CD4-positive, alpha-beta T cell (primary cell): ENCODE measurements around the gene KRTAP5-6. TPM values are rescaled to one million over a fixed set of nuclear protein-coding genes. Genes with fewer than 3 reads are reported as not detected.

Source experiments
- ATAC-seq: fragments of 200-7000 bp; cut with Tn5 transposase; one replicate; pipeline ENCODE4 v1.10.0; 2022; ENCODE audit warnings: mild to moderate bottlenecking; ENCODE audit not compliant: poor library complexity
- CTCF ChIA-PET: fragments of 350-600 bp; sonication (Branson Sonifier 250); formaldehyde crosslinking; loops from one replicate; lab custom pipeline; 2021; ENCODE audit warnings: antibody characterized with exemption, inconsistent platforms; lab: Charles Lee
- POLR2A ChIA-PET: fragments of 350-600 bp; sonication (Branson Sonifier 250); formaldehyde crosslinking; loops from one replicate; lab custom pipeline; 2021; ENCODE audit warnings: antibody characterized with exemption, inconsistent platforms; lab: Charles Lee
- DNase-seq, 14 experiments: peaks; one replicate each; pipeline ENCODE4 v3.0.0-alpha.2; 2013 to 2020; ENCODE audit warnings: mixed read lengths in 2 of 14
- H3K27ac ChIP-seq, 2 donors: one replicate each; pipeline versions ENCODE4 v1.5.1 to v1.7.0; 2013; ENCODE audit warnings: low read length in 2 of 2, low read depth in 1 of 2, mild to moderate bottlenecking in 1 of 2
- H3K27me3 ChIP-seq, 2 experiments: 1 replicate in 1 of 2; 2 replicates in 1 of 2; pipeline versions ENCODE4 v1.6.1 to v1.7.0; 2013; ENCODE audit warnings: low read length in 2 of 2, control low read depth in 1 of 2, mild to moderate bottlenecking in 1 of 2, moderate library complexity in 1 of 2; ENCODE audit not compliant: insufficient read depth in 2 of 2, control insufficient read depth in 1 of 2
- H3K36me3 ChIP-seq: one replicate; pipeline ENCODE4 v1.6.1; 2013; ENCODE audit warnings: low read length, control low read depth; ENCODE audit not compliant: insufficient read depth
- H3K4me1 ChIP-seq: one replicate; pipeline ENCODE4 v1.6.1; 2013; ENCODE audit warnings: low read length, control low read depth; ENCODE audit not compliant: insufficient read depth
- H3K4me3 ChIP-seq: one replicate; pipeline ENCODE4 v1.5.1; 2013; ENCODE audit warnings: mild to moderate bottlenecking, low read length, moderate library complexity
- H3K9me3 ChIP-seq, 2 experiments: 1 replicate in 1 of 2; 2 replicates in 1 of 2; pipeline versions ENCODE4 v1.6.1 to v1.7.0; 2013; ENCODE audit warnings: low read length in 2 of 2, mild to moderate bottlenecking in 2 of 2, control low read depth in 1 of 2, moderate library complexity in 1 of 2; ENCODE audit not compliant: control insufficient read depth in 1 of 2, insufficient read depth in 1 of 2
- H3K27ac Mint-ChIP-seq: one replicate; pipeline ENCODE4 v1.8.0; 2020; ENCODE audit warnings: mixed read lengths
- H3K27me3 Mint-ChIP-seq: one replicate; pipeline ENCODE4 v1.8.0; 2021; ENCODE audit warnings: mixed read lengths
- H3K36me3 Mint-ChIP-seq: one replicate; pipeline ENCODE4 v1.8.0; 2021; ENCODE audit warnings: low read depth, mixed read lengths
- H3K4me1 Mint-ChIP-seq: one replicate; pipeline ENCODE4 v1.8.0; 2021; ENCODE audit warnings: low read depth, mixed read lengths
- H3K4me3 Mint-ChIP-seq: one replicate; pipeline ENCODE4 v1.8.0; 2020; ENCODE audit warnings: mild to moderate bottlenecking, mixed read lengths
- H3K9me3 Mint-ChIP-seq: one replicate; pipeline ENCODE4 v1.8.0; 2020; ENCODE audit warnings: mixed read lengths
- intact Hi-C, 2 experiments: fragments of 100-400 bp; cut with DNase I in 1 of 2; cut with micrococcal nuclease in 1 of 2; formaldehyde crosslinking; loops; one replicate each; pipeline versions ENCODE4 v1.15.1 to v1.9.0; 2023 to 2025; cut with DNase I, micrococcal nuclease
- total RNA-seq, 174 experiments: library from RNA in 2 of 174; stranded (reverse) in 2 of 174; gene quantifications; one replicate each; pipeline ENCODE4 v1.2.3 and lab custom pipeline; 2021 to 2026
- TF ChIP-seq, protein P1 (sequence below): fragments of 200-600 bp; IDR thresholded peaks from one replicate; pipeline ENCODE4 v1.8.0; 2022; ENCODE audit warnings: antibody characterized with exemption, mild to moderate bottlenecking

The KRTAP5-6 gene
- total RNA-seq, 2 experiments from 2014 or later = not detected

DNA sequence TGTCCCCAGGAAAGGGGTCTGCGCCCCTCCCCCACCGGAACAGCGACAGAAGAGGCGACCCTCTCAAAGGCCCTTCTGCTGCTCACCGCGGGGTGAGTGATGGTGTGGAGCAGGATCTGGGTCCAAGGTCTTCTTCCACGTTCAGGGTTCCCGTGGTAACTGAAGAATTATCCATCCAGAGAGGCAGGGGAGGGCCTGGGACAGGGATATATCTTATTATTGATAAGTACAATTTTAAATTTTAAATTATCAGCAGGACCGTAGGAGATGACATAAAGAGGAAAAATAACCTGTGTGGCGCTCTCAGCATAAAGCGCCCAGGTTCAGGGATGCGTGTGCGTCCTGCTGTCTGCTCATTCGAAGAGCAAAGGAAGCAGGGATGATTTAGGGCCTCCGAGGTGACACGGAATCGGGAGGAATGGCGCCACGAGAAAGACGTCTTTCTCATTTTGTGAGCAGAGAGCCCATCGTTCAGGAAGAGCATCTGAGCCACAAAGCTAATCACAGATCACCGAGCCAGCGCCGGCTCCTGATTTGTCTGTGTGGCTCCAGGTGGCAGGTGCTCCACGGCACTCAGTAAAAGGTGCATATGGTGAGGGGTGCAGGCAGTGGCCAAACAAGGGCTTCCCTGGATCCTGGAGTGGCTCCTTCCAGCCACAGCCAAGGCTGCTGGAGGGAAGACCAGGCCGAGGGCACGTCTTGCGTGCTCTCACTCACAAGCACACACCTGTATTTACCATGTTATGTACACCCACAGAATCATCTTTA is 48.2 kb upstream of the KRTAP5-6 start:
- Mint-ChIP-seq H3K36me3 (no peaks in the 10 kb centered on the region), H3K9me3 (no peaks in the 10 kb centered on the region), H3K4me3 (no peak overlapping the region), H3K4me1 (no peaks in the 10 kb centered on the region), H3K27me3 (peaks cover 13% of the 10 kb centered on the region), H3K27ac (no peak overlapping the region)
- peaks cover 0 to 4% of the 10 kb centered on the region in 2 experiments for H3K9me3 ChIP-seq
- intact Hi-C loops = no loop called here
- H3K27ac ChIP-seq = no peak overlapping the region
- peak in 1 of 14 experiments; percentile 11 for DNase-seq
- no peak for ATAC-seq
- TF ChIP-seq, protein P1, sequence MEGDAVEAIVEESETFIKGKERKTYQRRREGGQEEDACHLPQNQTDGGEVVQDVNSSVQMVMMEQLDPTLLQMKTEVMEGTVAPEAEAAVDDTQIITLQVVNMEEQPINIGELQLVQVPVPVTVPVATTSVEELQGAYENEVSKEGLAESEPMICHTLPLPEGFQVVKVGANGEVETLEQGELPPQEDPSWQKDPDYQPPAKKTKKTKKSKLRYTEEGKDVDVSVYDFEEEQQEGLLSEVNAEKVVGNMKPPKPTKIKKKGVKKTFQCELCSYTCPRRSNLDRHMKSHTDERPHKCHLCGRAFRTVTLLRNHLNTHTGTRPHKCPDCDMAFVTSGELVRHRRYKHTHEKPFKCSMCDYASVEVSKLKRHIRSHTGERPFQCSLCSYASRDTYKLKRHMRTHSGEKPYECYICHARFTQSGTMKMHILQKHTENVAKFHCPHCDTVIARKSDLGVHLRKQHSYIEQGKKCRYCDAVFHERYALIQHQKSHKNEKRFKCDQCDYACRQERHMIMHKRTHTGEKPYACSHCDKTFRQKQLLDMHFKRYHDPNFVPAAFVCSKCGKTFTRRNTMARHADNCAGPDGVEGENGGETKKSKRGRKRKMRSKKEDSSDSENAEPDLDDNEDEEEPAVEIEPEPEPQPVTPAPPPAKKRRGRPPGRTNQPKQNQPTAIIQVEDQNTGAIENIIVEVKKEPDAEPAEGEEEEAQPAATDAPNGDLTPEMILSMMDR = no peak
- CTCF ChIA-PET = no interaction called here
- no peaks in the 10 kb centered on the region for H3K36me3 ChIP-seq
- POLR2A ChIA-PET = no interaction called here
- H3K4me3 ChIP-seq = no peak overlapping the region
- peaks cover 6% of the 10 kb centered on the region for H3K4me1 ChIP-seq
- H3K27me3 ChIP-seq = no peaks in the 10 kb centered on the region

DNA sequence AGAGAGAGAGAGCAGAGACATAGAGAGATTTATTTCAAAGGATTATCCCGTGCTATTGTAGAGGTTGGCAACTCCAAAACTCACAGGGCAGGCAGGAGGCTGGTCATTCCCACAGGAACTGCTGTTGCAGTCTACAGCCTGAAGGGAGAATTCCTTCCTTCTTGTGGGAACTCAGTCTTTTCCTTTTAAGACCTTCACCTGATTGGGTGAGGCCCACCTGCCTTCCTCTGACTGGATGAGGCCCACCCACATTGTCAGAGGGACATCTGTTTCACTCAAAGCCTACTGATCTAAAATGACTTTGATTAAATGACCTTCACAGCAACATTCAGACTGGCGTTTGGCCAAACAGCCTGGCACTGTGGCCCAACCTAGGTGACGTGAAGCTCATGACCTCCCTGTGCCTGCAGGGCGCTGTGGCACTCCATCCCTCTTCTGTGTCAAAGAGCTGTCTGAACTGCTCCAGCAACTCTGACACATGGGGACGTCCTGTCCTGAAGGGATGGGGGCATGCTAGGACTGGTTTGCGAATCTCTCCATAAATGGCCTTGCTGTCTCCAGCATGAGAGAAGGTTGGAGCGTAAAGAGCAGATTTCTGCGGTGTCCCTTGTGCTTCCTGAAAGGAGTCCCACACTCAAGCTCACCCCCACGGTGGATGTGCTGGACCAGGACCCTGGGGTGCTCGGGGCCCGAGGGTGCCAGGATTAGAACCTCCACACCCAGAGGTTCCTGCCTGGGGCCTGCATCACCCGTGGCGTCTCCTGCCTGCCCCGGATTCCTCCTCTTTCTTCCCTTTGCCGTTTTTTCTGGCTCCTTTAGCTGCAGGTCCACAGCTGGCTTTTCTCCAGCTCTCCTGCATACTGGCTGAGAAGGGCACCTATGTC is 46.7 kb upstream of the KRTAP5-6 start:
- no peaks in the 10 kb centered on the region for H3K9me3 Mint-ChIP-seq
- intact Hi-C loops = loop anchor here in 1 of 2 experiments (5.0 kb wide), 1 partner anchor 42 kb away; no protein-coding TSS in a partner anchor
- H3K4me1 Mint-ChIP-seq = no peaks in the 10 kb centered on the region
- POLR2A ChIA-PET = interaction anchor here (1.4 kb wide), 1 partner anchor 232 kb away, joined by 3 read pairs; no protein-coding TSS in a partner anchor
- Histone ChIP-seq H3K27me3 (no peaks in the 10 kb centered on the region), H3K4me1 (peaks cover 6% of the 10 kb centered on the region), H3K27ac (no peak overlapping the region), H3K4me3 (no peak overlapping the region), H3K36me3 (no peaks in the 10 kb centered on the region), H3K9me3 (peaks cover 0 to 4% of the 10 kb centered on the region in 2 experiments)
- H3K27me3 Mint-ChIP-seq = peaks cover 12% of the 10 kb centered on the region
- no peak overlapping the region for H3K27ac Mint-ChIP-seq
- no peak for DNase-seq
- no peaks in the 10 kb centered on the region for H3K36me3 Mint-ChIP-seq
- TF ChIP-seq, protein P1 = no peak
- ATAC-seq = no peak
- H3K4me3 Mint-ChIP-seq = no peak overlapping the region
- CTCF ChIA-PET = no interaction called here

DNA sequence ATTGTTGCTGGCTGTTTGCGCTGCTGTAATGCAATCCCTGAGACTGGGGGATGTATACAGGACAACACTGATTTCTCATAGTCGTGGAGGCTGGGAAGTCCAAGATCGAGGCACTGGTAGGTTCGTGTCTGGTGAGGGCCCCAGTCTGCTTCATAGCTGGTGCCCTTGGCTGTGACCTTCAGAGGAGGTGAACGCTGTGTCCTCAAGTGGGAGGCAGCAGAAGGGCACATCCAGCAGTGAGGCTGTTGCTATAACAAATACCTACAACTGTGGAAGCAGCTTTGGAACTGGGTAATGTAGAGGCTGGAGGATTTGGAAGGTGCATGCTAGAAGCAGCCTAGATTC is 46.1 kb upstream of the KRTAP5-6 start:
- no peak for ATAC-seq
- CTCF ChIA-PET = no interaction called here
- H3K4me1 Mint-ChIP-seq = no peaks in the 10 kb centered on the region
- no peak for DNase-seq
- Histone ChIP-seq H3K27ac (no peak overlapping the region), H3K9me3 (peaks cover 0 to 4% of the 10 kb centered on the region in 2 experiments), H3K36me3 (no peaks in the 10 kb centered on the region), H3K4me1 (peaks cover 6% of the 10 kb centered on the region), H3K4me3 (no peak overlapping the region), H3K27me3 (no peaks in the 10 kb centered on the region)
- no peak overlapping the region for H3K27ac Mint-ChIP-seq
- H3K27me3 Mint-ChIP-seq = peaks cover 12% of the 10 kb centered on the region
- H3K36me3 Mint-ChIP-seq = no peaks in the 10 kb centered on the region
- TF ChIP-seq, protein P1 = no peak
- no peaks in the 10 kb centered on the region for H3K9me3 Mint-ChIP-seq
- no peak overlapping the region for H3K4me3 Mint-ChIP-seq
- intact Hi-C loops = loop anchor here in 1 of 2 experiments (5.0 kb wide), 1 partner anchor 41 kb away; no protein-coding TSS in a partner anchor
- POLR2A ChIA-PET = interaction anchor here (1.4 kb wide), 1 partner anchor 232 kb away, joined by 3 read pairs; no protein-coding TSS in a partner anchor
